Retinal pigment epithelial cell (primary cell): ENCODE measurements around the gene UBASH3B.

Source experiments
- DNase-seq: peaks from one replicate; pipeline ENCODE4 v3.0.0-alpha.2; 2010; ENCODE audit warnings: low read depth
- H3K4me3 ChIP-seq: 2 replicates; pipeline ENCODE4 v1.5.1; 2011; ENCODE audit warnings: mild to moderate bottlenecking, low read length, control low read depth, moderate library complexity
- TF ChIP-seq, protein P1 (sequence below): conservative IDR thresholded peaks from 2 replicates; pipeline ENCODE4 v1.5.1; 2011; ENCODE audit warnings: low read depth, low read length, control low read depth, inconsistent platforms

Gene UBASH3B

DNA sequence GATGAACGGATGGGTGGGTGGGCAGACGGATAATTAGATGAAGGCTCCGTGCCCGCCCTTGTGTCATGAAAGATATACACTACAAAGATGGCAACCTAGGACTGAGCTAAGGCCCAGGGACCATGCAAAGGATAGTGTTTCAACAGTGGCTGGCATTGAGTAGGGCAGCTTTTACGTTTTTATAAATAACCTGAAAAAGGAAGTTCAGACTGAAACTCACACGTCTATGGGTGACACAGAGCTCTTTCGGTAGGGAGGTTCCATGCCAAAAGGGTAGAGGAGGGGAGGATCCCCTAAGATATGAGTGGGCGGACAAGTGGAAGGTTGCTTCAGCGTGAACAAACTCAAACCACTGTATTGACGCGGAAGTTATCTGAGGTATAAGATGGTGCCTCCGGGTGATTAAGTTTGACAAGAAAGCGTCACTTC, 90.5 kb downstream of the UBASH3B start:
- no peak overlapping the region for H3K4me3 ChIP-seq
- TF ChIP-seq, protein P1, sequence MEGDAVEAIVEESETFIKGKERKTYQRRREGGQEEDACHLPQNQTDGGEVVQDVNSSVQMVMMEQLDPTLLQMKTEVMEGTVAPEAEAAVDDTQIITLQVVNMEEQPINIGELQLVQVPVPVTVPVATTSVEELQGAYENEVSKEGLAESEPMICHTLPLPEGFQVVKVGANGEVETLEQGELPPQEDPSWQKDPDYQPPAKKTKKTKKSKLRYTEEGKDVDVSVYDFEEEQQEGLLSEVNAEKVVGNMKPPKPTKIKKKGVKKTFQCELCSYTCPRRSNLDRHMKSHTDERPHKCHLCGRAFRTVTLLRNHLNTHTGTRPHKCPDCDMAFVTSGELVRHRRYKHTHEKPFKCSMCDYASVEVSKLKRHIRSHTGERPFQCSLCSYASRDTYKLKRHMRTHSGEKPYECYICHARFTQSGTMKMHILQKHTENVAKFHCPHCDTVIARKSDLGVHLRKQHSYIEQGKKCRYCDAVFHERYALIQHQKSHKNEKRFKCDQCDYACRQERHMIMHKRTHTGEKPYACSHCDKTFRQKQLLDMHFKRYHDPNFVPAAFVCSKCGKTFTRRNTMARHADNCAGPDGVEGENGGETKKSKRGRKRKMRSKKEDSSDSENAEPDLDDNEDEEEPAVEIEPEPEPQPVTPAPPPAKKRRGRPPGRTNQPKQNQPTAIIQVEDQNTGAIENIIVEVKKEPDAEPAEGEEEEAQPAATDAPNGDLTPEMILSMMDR: no peak
- no peak for DNase-seq

DNA sequence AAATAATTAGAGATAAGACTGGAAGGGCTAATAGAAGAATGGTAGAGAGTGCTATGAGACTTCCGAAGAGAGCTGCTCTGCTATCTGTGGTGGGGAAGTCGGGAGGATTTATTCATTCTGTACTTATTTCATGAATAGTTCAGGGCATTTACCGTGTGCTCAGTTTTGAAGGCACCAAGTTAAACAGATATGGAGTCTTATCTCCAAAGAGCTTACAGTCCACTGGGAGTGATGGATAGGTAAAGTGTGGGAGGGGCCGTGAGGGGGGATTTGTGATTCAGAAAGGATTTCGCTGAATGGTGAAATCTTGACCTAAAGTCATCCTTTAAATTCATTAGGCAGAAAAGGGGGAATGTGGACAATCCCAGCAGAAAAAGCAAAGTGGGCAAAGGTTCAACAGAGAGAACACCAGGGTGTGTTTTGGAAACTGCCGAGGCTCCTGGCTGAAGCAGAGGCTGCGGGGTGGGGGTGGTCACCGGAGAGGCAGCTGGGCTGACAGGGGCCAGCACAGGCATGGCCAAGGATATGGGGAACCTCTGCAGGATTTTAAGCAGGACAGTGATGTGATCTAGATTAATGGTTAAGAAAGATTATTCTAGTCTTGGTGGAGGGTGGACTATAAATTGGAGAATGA, 91.2 kb downstream of the UBASH3B start:
- DNase-seq: no peak
- H3K4me3 ChIP-seq: no peak overlapping the region
- TF ChIP-seq, protein P1: no peak

DNA sequence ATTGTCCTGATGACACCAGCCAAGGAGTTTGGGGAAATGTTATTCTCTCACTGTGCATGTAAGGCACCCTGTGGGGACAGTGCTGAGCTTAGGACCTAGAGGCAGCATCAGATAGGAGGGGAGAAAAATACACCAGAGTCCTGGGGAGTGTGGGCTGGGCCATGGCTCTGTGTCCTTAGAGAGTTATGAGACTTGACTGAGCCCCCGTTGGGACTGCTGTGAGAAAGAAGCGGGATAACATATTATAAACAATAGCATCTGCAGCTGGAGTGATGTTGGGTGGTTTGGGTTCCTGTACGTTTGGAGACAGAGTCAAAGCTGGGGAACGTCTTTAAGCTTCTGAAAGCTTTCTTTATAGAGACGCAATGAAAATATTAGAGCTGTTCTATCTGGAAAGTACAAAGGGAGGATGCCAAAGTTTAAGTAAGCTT, 91.8 kb downstream of the UBASH3B start:
- no peak for DNase-seq
- TF ChIP-seq, protein P1: no peak

DNA sequence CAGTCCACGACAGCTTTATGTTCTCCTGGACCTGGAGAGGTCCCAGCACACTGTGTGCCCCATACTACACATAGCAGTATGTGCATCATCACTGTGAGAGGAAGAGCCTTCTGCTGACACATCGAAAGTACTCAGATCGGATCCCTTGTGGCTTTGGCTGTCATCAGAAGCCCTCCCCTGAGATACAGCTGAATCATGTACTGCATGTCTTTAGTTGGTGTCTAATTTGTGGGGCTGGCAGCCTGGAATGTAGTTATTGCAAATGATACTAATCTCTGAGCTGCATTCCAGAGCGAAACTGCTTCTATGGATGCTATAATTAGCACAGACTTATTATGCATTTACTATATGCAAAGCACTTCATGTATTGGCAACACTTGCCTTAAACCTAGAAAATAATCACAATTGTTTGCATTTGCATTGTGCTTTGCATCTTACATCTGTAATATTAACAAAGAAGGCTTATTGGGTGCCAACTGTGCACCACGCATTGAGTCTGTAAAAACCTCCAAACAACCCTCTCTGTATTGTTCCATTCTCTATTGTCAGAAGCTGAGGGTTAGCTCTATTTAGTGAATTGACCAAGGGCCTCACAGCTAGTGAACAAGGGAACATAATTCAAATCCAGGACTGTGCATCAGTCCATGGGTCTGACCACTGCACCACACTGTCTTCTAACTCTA, 93.6 kb downstream of the UBASH3B start:
- TF ChIP-seq, protein P1: no peak
- DNase-seq: peak; percentile 75
- no peak overlapping the region for H3K4me3 ChIP-seq

More for the DNA sequence above, 91.8 kb downstream of the UBASH3B start:
- H3K4me3 ChIP-seq: no peak overlapping the region

DNA sequence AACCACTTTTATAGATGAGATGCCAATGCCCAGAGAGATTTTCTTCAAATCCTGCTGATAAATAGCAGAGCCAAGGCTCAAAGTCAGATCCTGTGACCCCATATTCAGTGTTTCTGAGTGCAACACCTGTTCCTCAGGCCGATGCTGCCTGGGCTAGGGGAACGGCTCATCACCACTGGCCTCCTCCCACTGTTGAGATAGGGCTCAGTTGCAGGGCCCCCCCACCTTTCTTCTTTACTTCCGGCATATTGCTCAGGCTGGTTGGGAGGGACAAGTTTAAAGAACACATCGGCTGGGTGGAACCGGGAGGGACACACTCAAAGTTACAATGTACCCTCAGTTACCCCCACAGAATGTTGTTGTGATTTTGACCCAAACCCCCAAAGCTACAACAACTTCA, 94.5 kb downstream of the UBASH3B start:
- TF ChIP-seq, protein P1: no peak
- no peak for DNase-seq
- H3K4me3 ChIP-seq: no peak overlapping the region

DNA sequence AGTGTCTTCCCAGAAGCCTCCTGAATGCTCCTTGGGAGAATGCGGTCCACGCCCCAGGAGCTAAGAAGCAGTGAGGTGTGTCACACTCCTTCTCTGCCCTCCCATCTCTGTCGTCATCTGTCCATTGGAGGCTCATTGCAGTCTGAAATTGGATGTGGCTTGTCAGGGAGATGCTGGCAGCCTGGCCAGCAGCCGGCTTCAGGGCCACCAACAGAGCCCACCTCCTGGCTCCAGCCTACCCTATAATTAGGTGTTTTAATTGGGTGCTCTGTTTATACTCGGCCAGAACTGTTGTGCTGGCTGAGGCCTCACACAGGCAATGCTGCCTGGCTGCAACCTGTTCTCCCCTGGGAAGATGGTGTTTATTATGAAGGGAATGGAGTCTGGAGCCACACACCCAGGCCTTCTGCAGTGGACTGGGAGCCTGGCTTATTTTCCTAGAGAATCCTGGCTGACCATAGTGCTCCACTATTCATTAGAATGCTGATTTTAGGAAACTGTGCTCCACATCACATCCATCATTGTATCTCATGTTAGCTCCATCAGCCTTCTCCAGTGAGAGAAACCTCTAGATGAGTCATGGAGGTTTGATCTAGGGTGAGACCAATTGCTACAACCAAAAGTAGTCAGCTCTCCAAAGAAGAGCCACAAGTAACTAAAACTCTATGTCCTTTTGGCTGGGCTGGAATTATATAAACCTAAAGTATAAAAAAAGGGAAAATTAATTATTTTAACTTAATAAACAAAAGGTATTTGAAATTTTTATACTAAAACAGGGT, 96.0 kb downstream of the UBASH3B start:
- no peak for DNase-seq
- TF ChIP-seq, protein P1: no peak
- H3K4me3 ChIP-seq: no peak overlapping the region
